Ishikawa (cell line): ENCODE measurements around the gene TMEM222.

Experiments
- CEBPB ChIP-seq: IDR thresholded peaks from 2 replicates; pipeline ENCODE4 v1.6.1; 2012
- CREB1 ChIP-seq: IDR thresholded peaks from 2 replicates; pipeline ENCODE4 v1.6.1; 2012; ENCODE audit warnings: low read depth
- EGR1 ChIP-seq: IDR thresholded peaks from 2 replicates; pipeline ENCODE4 v1.6.1; 2012
- EP300 ChIP-seq: IDR thresholded peaks from 2 replicates; pipeline ENCODE4 v1.6.1; 2012; ENCODE audit warnings: borderline replicate concordance
- FOXM1 ChIP-seq: IDR thresholded peaks from 2 replicates; pipeline ENCODE4 v1.6.1; 2012; ENCODE audit warnings: low read depth, borderline replicate concordance
- MAX ChIP-seq: IDR thresholded peaks from 2 replicates; pipeline ENCODE4 v1.6.1; 2012
- NFIC ChIP-seq: IDR thresholded peaks from 2 replicates; pipeline ENCODE4 v1.6.1; 2012
- RAD21 ChIP-seq: IDR thresholded peaks from 2 replicates; pipeline ENCODE4 v1.6.1; 2012; ENCODE audit warnings: low read depth
- TAF1 ChIP-seq: IDR thresholded peaks from 2 replicates; pipeline ENCODE4 v1.6.1; 2012; ENCODE audit warnings: low read depth, mild to moderate bottlenecking
- TCF12 ChIP-seq: IDR thresholded peaks from 2 replicates; pipeline ENCODE4 v1.6.1; 2012; ENCODE audit warnings: low read depth
- YY1 ChIP-seq: IDR thresholded peaks from 2 replicates; pipeline ENCODE4 v1.6.1; 2012; ENCODE audit warnings: low read depth
- TF ChIP-seq, protein P1 (sequence below): IDR thresholded peaks from 2 replicates; pipeline ENCODE4 v1.6.1; 2012; ENCODE audit warnings: low read depth, mild to moderate bottlenecking

DNA sequence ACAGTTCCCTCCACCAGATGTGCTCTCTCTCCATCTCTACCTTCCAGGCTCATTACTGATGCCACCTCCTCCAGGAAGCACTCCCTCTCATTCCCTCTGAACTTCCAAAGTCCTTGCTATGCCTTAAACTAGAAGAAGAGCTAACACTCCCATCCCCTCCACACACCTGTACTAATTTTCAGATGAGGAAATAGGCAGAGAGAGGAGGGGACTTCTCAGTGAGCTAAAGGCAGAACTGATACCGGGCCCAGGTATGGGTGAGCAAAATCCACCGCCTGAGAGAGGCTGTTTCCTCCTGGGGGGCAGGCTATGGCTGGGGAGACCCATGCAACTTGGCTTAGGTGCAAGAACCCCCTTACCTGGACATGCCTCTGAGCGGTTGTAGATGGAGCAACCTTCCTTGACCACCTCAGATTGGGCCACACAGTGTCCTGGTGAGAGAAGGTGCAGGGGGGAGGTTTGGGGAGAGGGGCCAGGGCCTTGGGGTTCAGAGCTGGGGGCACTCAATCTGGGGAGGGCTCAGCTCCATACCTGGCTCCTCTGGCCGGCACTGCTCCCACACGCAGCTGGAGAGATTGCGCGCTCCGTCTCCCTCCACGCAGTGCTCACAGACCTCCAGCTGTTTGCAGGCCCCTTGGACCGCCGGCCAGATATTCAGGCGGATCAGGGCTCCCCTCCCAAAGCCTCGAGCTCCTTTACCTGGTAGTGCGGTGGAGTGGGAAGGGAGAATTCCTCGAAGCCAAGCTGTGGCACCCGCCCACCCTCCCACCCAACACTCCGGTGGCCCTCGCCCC is 60.2 kb downstream of the TMEM222 start:
- TF ChIP-seq EGR1 (no peak), TAF1 (no peak), FOXM1 (no peak), RAD21 (no peak), EP300 (no peak), MAX (no peak), TCF12 (no peak), YY1 (no peak), NFIC (no peak), CEBPB (no peak), CREB1 (no peak)
- TF ChIP-seq, protein P1, sequence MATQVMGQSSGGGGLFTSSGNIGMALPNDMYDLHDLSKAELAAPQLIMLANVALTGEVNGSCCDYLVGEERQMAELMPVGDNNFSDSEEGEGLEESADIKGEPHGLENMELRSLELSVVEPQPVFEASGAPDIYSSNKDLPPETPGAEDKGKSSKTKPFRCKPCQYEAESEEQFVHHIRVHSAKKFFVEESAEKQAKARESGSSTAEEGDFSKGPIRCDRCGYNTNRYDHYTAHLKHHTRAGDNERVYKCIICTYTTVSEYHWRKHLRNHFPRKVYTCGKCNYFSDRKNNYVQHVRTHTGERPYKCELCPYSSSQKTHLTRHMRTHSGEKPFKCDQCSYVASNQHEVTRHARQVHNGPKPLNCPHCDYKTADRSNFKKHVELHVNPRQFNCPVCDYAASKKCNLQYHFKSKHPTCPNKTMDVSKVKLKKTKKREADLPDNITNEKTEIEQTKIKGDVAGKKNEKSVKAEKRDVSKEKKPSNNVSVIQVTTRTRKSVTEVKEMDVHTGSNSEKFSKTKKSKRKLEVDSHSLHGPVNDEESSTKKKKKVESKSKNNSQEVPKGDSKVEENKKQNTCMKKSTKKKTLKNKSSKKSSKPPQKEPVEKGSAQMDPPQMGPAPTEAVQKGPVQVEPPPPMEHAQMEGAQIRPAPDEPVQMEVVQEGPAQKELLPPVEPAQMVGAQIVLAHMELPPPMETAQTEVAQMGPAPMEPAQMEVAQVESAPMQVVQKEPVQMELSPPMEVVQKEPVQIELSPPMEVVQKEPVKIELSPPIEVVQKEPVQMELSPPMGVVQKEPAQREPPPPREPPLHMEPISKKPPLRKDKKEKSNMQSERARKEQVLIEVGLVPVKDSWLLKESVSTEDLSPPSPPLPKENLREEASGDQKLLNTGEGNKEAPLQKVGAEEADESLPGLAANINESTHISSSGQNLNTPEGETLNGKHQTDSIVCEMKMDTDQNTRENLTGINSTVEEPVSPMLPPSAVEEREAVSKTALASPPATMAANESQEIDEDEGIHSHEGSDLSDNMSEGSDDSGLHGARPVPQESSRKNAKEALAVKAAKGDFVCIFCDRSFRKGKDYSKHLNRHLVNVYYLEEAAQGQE, result no peak
